Vagina (tissue), 2 donors: ENCODE measurements around the gene KCNJ15. TPM values are rescaled to one million over a fixed set of nuclear protein-coding genes. Genes with fewer than 3 reads are reported as not detected.

Experiments used
- DNase-seq, 2 donors: peaks; one replicate each; pipeline ENCODE4 v3.0.0-alpha.2; 2017; ENCODE audit errors: extremely low spot score in 2 of 2
- H3K27ac ChIP-seq: fragments of 200-600 bp; sonication (generic); one replicate; pipeline ENCODE4 v1.5.1; 2019
- H3K27me3 ChIP-seq: fragments of 200-600 bp; sonication (generic); one replicate; pipeline ENCODE4 v1.5.1; 2019
- H3K36me3 ChIP-seq, 2 donors: fragments of 200-600 bp; sonication (generic); one replicate each; pipeline ENCODE4 v1.5.1; 2017 to 2019
- H3K4me1 ChIP-seq: fragments of 200-600 bp; sonication (generic); one replicate; pipeline ENCODE4 v1.5.1; 2019
- H3K4me3 ChIP-seq, 2 donors: fragments of 200-600 bp; sonication (generic); 1 replicate in 1 of 2; 2 replicates in 1 of 2; pipeline ENCODE4 v1.5.1; 2016 to 2019
- H3K9me3 ChIP-seq: fragments of 200-600 bp; sonication (generic); one replicate; pipeline ENCODE4 v1.5.1; 2019
- CTCF ChIP-seq, 3 experiments: fragments of 450-650 bp in 2 of 3; fragments of 200-600 bp in 1 of 3; sonication (generic) in 1 of 3; IDR thresholded peaks; one replicate each; pipeline ENCODE4 v1.5.1; 2017 to 2019; ENCODE audit warnings: antibody characterized with exemption in 3 of 3, mild to moderate bottlenecking in 2 of 3, moderate library complexity in 2 of 3
- POLR2A ChIP-seq, 2 donors: fragments of 450-650 bp; IDR thresholded peaks; one replicate each; pipeline ENCODE4 v1.6.1; 2017; ENCODE audit warnings: antibody characterized with exemption in 2 of 2, mild to moderate bottlenecking in 2 of 2, moderate library complexity in 2 of 2
- POLR2AphosphoS5 ChIP-seq, 2 donors: sonication (generic); formaldehyde crosslinking; IDR thresholded peaks; one replicate each; pipeline ENCODE4 v1.9.0; 2017; ENCODE audit warnings: antibody characterized with exemption in 2 of 2, mild to moderate bottlenecking in 2 of 2, low read depth in 1 of 2; ENCODE audit not compliant: insufficient read depth in 1 of 2
- intact Hi-C: fragments of 100-400 bp; cut with DNase I; formaldehyde crosslinking; loops from one replicate; pipeline ENCODE4 v1.15.1; 2023
- total RNA-seq: library from RNA; depleted of rRNA; stranded (reverse); fragments of >200 nt; gene quantifications from one replicate; pipeline ENCODE4 v1.2.3, GENCODE V29; 2016

Gene KCNJ15
- total RNA-seq, 1 donor from 2014 or later, result 12.3 TPM

GRCh38 chr21:38351961-38352521, 95.2 kb downstream of the KCNJ15 start:
- H3K9me3 ChIP-seq, result no peaks in the 10 kb centered on the region
- H3K36me3 ChIP-seq, result no peaks in the 10 kb centered on the region
- H3K4me3 ChIP-seq, result no peak overlapping the region
- no peaks in the 10 kb centered on the region for H3K4me1 ChIP-seq
- DNase-seq, result peak; percentile 46 to 62
- H3K27ac ChIP-seq, result no peak overlapping the region
- no peaks in the 10 kb centered on the region for H3K27me3 ChIP-seq
- no peak for TF ChIP-seq CTCF (IDR thresholded peaks at IDR 0.05)
- no peak for TF ChIP-seq POLR2A (IDR thresholded peaks at IDR 0.05)
- TF ChIP-seq POLR2AphosphoS5 (IDR thresholded peaks at IDR 0.05; ENCODE audit: insufficient read depth in 1 of 2, low read depth in 1 of 2), result no peak
- intact Hi-C loops, result loop anchor here (10.0 kb wide), 2 partner anchors 137 to 197 kb away; no protein-coding TSS in a partner anchor

GRCh38 chr21:38352536-38353219, 95.9 kb downstream of the KCNJ15 start:
- TF ChIP-seq CTCF (IDR thresholded peaks at IDR 0.05), result peak; percentile 26 to 43 (median 39)
- no peak for TF ChIP-seq POLR2AphosphoS5 (IDR thresholded peaks at IDR 0.05; ENCODE audit: insufficient read depth in 1 of 2, low read depth in 1 of 2)
- Histone ChIP-seq H3K9me3 (no peaks in the 10 kb centered on the region), H3K27me3 (no peaks in the 10 kb centered on the region), H3K27ac (no peak overlapping the region), H3K36me3 (no peaks in the 10 kb centered on the region), H3K4me3 (no peak overlapping the region), H3K4me1 (no peaks in the 10 kb centered on the region)
- intact Hi-C loops, result loop anchor here (10.0 kb wide), 2 partner anchors 138 to 198 kb away; no protein-coding TSS in a partner anchor
- peak; percentile 58 to 82 for DNase-seq

- H3K4me3 ChIP-seq, result no peak overlapping the region
- no peaks in the 10 kb centered on the region for H3K27me3 ChIP-seq
- H3K9me3 ChIP-seq, result no peaks in the 10 kb centered on the region
- H3K4me1 ChIP-seq, result no peaks in the 10 kb centered on the region
- no peaks in the 10 kb centered on the region for H3K36me3 ChIP-seq
- no peak for TF ChIP-seq CTCF (IDR thresholded peaks at IDR 0.05)
- no peak for TF ChIP-seq POLR2AphosphoS5 (IDR thresholded peaks at IDR 0.05; ENCODE audit: insufficient read depth in 1 of 2, low read depth in 1 of 2)
- TF ChIP-seq POLR2A (IDR thresholded peaks at IDR 0.05), result no peak
- peak; percentile 67 to 77 for DNase-seq
- intact Hi-C loops, result loop anchor here (10.0 kb wide), 2 partner anchors 139 to 199 kb away; no protein-coding TSS in a partner anchor
- no peak overlapping the region for H3K27ac ChIP-seq
These were observed 97.4 kb downstream of the KCNJ15 start for GRCh38 chr21:38354231-38354630.

- Histone ChIP-seq H3K27me3 (no peaks in the 10 kb centered on the region), H3K9me3 (no peaks in the 10 kb centered on the region), H3K27ac (no peak overlapping the region), H3K4me3 (no peak overlapping the region), H3K36me3 (no peaks in the 10 kb centered on the region), H3K4me1 (no peaks in the 10 kb centered on the region)
- peak in 1 of 2 donors; percentile 19 for DNase-seq
- intact Hi-C loops, result loop anchor here (10.0 kb wide), 2 partner anchors 140 to 200 kb away; no protein-coding TSS in a partner anchor
- TF ChIP-seq CTCF (IDR thresholded peaks at IDR 0.05) (no peak), POLR2AphosphoS5 (IDR thresholded peaks at IDR 0.05; ENCODE audit: insufficient read depth in 1 of 2, low read depth in 1 of 2) (no peak), POLR2A (IDR thresholded peaks at IDR 0.05) (no peak)
These were observed 98.0 kb downstream of the KCNJ15 start for GRCh38 chr21:38354746-38355145.

GRCh38 chr21:38355353-38355752, 98.6 kb downstream of the KCNJ15 start:
- H3K27ac ChIP-seq, result no peak overlapping the region
- H3K36me3 ChIP-seq, result no peaks in the 10 kb centered on the region
- no peak for TF ChIP-seq POLR2A (IDR thresholded peaks at IDR 0.05)
- TF ChIP-seq CTCF (IDR thresholded peaks at IDR 0.05), result no peak
- no peak for TF ChIP-seq POLR2AphosphoS5 (IDR thresholded peaks at IDR 0.05; ENCODE audit: insufficient read depth in 1 of 2, low read depth in 1 of 2)
- H3K9me3 ChIP-seq, result no peaks in the 10 kb centered on the region
- no peak overlapping the region for H3K4me3 ChIP-seq
- intact Hi-C loops, result loop anchor here (10.0 kb wide), 2 partner anchors 141 to 201 kb away; no protein-coding TSS in a partner anchor
- no peaks in the 10 kb centered on the region for H3K4me1 ChIP-seq
- no peaks in the 10 kb centered on the region for H3K27me3 ChIP-seq
- DNase-seq, result peak in 1 of 2 donors; percentile 91
